Astrocyte of the spinal cord (primary cell): ENCODE results near the gene ATP1B4.
A peak's percentile ranks its signal among the peaks of the same experiment; 100 is the strongest.

Source experiments
- DNase-seq: peaks from one replicate; pipeline ENCODE4 v3.0.0; 2011; ENCODE audit warnings: low read depth, low spot score
- H3K4me3 ChIP-seq: 2 replicates; pipeline ENCODE4 v1.5.1; 2011; ENCODE audit warnings: low read depth, mild to moderate bottlenecking, low read length, moderate library complexity
- CTCF ChIP-seq: IDR thresholded peaks from 2 replicates; pipeline ENCODE4 v1.5.1; 2012; ENCODE audit warnings: low read depth, mild to moderate bottlenecking, low read length, inconsistent platforms
- in situ Hi-C: cut with HindIII; loops from 2 replicates; pipeline ENCODE4 v1.10.0; 2017; ENCODE audit warnings: low sequenced_read_pairs

The ATP1B4 gene

DNA sequence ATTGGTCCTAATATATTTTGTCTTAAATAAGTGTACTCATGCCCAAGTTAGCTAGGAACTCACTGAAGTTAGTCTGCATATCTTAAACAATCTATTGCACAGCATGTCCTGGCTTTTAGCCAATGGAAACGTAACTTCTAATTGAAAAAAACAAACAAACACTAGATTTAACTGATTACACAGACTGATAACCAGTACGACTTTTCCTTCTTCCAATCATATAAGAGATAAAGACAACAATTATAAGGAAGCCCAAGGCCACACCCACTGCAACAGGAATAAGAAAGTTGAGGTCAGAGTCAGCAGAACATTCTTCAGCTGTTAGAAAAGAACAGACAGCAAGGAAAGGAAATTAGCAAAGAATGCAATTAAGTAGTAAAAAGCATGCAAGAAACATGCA is 66.4 kb downstream of the ATP1B4 start:
- no peak overlapping the region for H3K4me3 ChIP-seq
- DNase-seq: peak; percentile 14
- in situ Hi-C loops: no loop called here
- no peak for TF ChIP-seq CTCF

DNA sequence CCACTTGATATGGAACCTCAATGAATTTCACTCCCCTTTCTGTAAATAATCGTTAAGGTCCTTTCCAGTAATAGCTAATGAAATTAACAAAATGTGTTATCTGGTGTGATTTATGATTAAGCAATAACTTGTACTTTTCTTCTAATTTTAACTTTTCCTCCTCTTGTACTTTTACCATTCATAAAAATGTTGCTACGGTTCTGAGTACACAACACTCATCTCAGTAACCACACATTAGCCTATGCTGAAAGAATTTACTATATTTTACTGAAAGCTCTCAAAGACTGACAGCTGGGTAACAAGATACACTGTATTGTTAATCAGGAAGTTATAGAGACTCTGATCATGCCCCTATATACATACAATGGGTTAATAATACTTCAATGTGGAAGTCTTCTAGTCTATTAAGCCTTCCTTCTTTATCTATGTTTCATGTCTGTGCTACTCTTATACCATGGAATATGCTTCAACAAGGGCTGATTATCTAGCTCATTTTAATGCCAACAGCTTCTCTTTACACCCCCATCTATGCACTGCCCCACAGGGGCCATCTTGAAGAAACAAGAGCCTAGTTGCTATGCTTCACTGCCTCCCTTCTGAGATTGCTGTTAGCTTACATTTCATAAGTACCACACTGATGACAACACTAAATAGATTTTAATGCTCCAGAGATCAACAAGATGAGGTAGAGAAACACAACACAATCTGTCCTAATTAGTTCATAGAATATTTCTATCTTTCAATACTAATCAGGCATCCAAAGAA is 68.1 kb downstream of the ATP1B4 start:
- no peak for TF ChIP-seq CTCF
- in situ Hi-C loops: no loop called here
- no peak for DNase-seq
- no peak overlapping the region for H3K4me3 ChIP-seq
